Thyroid gland (tissue), 4 donors: ENCODE measurements around the gene TMSB10. TPM values are rescaled to one million over a fixed set of nuclear protein-coding genes. Genes with fewer than 3 reads are reported as not detected.
"Not testable (repeated sequence)": the region's sequence is repeated elsewhere in the genome, so short reads cannot be mapped to it uniquely, and the experiment has no call there.

Source experiments
- DNase-seq, 2 donors: peaks; one replicate each; pipeline ENCODE4 v3.0.0-alpha.2; 2019
- H3K27ac ChIP-seq, 3 donors: fragments of 200-600 bp; sonication (generic); 1 replicate in 2 of 3; 2 replicates in 1 of 3; pipeline ENCODE4 v1.5.1; 2016 to 2019; ENCODE audit warnings: mild to moderate bottlenecking in 1 of 3, moderate library complexity in 1 of 3
- H3K27me3 ChIP-seq: fragments of 200-600 bp; sonication (generic); one replicate; pipeline ENCODE4 v1.5.1; 2019
- H3K36me3 ChIP-seq, 2 donors: fragments of 200-600 bp; sonication (generic); one replicate each; pipeline ENCODE4 v1.5.1; 2016 to 2019
- H3K4me1 ChIP-seq, 2 donors: fragments of 200-600 bp; sonication (generic); one replicate each; pipeline ENCODE4 v1.5.1; 2017 to 2019
- H3K4me3 ChIP-seq, 3 donors: fragments of 200-600 bp; sonication (generic); replicated peaks in 1 of 3; 1 replicate in 2 of 3; 2 replicates in 1 of 3; pipeline ENCODE4 v1.5.1; 2016; ENCODE audit warnings: mild to moderate bottlenecking in 1 of 3
- H3K9me3 ChIP-seq: fragments of 200-600 bp; sonication (generic); one replicate; pipeline ENCODE4 v1.5.1; 2017
- CTCF ChIP-seq, 6 experiments: fragments of 200-600 bp in 3 of 6; fragments of 450-650 bp in 3 of 6; sonication (generic) in 3 of 6; IDR thresholded peaks; one replicate each; pipeline ENCODE4 v1.5.1; 2016 to 2019; ENCODE audit warnings: antibody characterized with exemption in 6 of 6, mild to moderate bottlenecking in 2 of 6, inconsistent platforms in 1 of 6, moderate library complexity in 1 of 6
- POLR2A ChIP-seq, 2 donors: fragments of 450-650 bp; IDR thresholded peaks; one replicate each; pipeline ENCODE4 v1.6.1; 2017; ENCODE audit warnings: antibody characterized with exemption in 2 of 2, mild to moderate bottlenecking in 2 of 2, moderate library complexity in 1 of 2
- WGBS, 2 donors: methylation state at CpG; one replicate each; pipeline ENCODE4 v1.1.5; 2017; 5-methylcytosine and 5-hydroxymethylcytosine counted together
- intact Hi-C: fragments of 100-400 bp; cut with DNase I; formaldehyde crosslinking; loops from one replicate; pipeline ENCODE4 v1.15.1; 2023
- total RNA-seq, 4 donors: library from RNA; depleted of rRNA; stranded (reverse); fragments of >200 nt; gene quantifications; one replicate each; pipeline ENCODE4 v1.2.3, GENCODE V29; 2016

The TMSB10 gene
- total RNA-seq, 4 donors from 2014 or later: 958 to 1,745 (median 1,373) TPM

- no peak overlapping the region for H3K4me3 ChIP-seq
- no peaks in the 10 kb centered on the region for H3K36me3 ChIP-seq
- intact Hi-C loops: no loop called here
- 83 to 92% methylated on average over 3 to 11 of the region's 11 CpGs for WGBS, 2 donors
- H3K4me1 ChIP-seq: no peaks in the 10 kb centered on the region
- no peaks in the 10 kb centered on the region for H3K9me3 ChIP-seq
- no peak overlapping the region for H3K27ac ChIP-seq
- no peaks in the 10 kb centered on the region for H3K27me3 ChIP-seq
- DNase-seq: no peak
- TF ChIP-seq CTCF (IDR thresholded peaks at IDR 0.05) (no peak), POLR2A (IDR thresholded peaks at IDR 0.05) (no peak)
Observed at GRCh38 chr2:84870306-84870705, 35.1 kb upstream of the TMSB10 start.

GRCh38 chr2:84872691-84873090 is 32.8 kb upstream of the TMSB10 start:
- H3K36me3 ChIP-seq, H3K27ac ChIP-seq, H3K9me3 ChIP-seq, DNase-seq, H3K27me3 ChIP-seq, H3K4me1 ChIP-seq, intact Hi-C loops, H3K4me3 ChIP-seq: not testable (repeated sequence)
- 93 to 95% methylated on average over 9 of the region's 9 CpGs for WGBS, 2 donors

GRCh38 chr2:84873350-84873749 is 32.1 kb upstream of the TMSB10 start:
- H3K4me3 ChIP-seq: no peak overlapping the region
- intact Hi-C loops: no loop called here

GRCh38 chr2:84874381-84875212 is 30.9 kb upstream of the TMSB10 start:
- DNase-seq: no peak
- intact Hi-C loops: no loop called here

More at GRCh38 chr2:84873350-84873749, 32.1 kb upstream of the TMSB10 start:
- no peaks in the 10 kb centered on the region for H3K36me3 ChIP-seq
- 92 to 95% methylated on average over 5 of the region's 5 CpGs for WGBS, 2 donors
- no peak for DNase-seq
- no peaks in the 10 kb centered on the region for H3K9me3 ChIP-seq
- no peak overlapping the region for H3K27ac ChIP-seq
- TF ChIP-seq POLR2A (IDR thresholded peaks at IDR 0.05): no peak
- TF ChIP-seq CTCF (IDR thresholded peaks at IDR 0.05): no peak
- H3K27me3 ChIP-seq: no peaks in the 10 kb centered on the region
- H3K4me1 ChIP-seq: no peaks in the 10 kb centered on the region

GRCh38 chr2:84875213-84875560 is 30.3 kb upstream of the TMSB10 start:
- Histone ChIP-seq H3K27me3 (no peaks in the 10 kb centered on the region), H3K27ac (no peak overlapping the region), H3K4me3 (no peak overlapping the region), H3K9me3 (no peaks in the 10 kb centered on the region), H3K4me1 (peaks cover 3 to 8% of the 10 kb centered on the region in 2 donors), H3K36me3 (no peaks in the 10 kb centered on the region)
- no peak for TF ChIP-seq POLR2A (IDR thresholded peaks at IDR 0.05)
- TF ChIP-seq CTCF (IDR thresholded peaks at IDR 0.05): no peak
- intact Hi-C loops: no loop called here
- no peak for DNase-seq
- 80 to 90% methylated on average over 4 of the region's 4 CpGs for WGBS, 2 donors

More at GRCh38 chr2:84874381-84875212, 30.9 kb upstream of the TMSB10 start:
- H3K27me3 ChIP-seq: no peaks in the 10 kb centered on the region
- no peaks in the 10 kb centered on the region for H3K9me3 ChIP-seq
- H3K27ac ChIP-seq: no peak overlapping the region
- TF ChIP-seq POLR2A (IDR thresholded peaks at IDR 0.05) (no peak), CTCF (IDR thresholded peaks at IDR 0.05) (no peak)
- WGBS, 2 donors: 89 to 91% methylated on average over 7 of the region's 7 CpGs
- peaks cover 0 to 2% of the 10 kb centered on the region in 2 donors for H3K4me1 ChIP-seq
- no peak overlapping the region for H3K4me3 ChIP-seq
- H3K36me3 ChIP-seq: no peaks in the 10 kb centered on the region

GRCh38 chr2:84875619-84876018 is 29.8 kb upstream of the TMSB10 start:
- H3K9me3 ChIP-seq: not testable (repeated sequence)

More at GRCh38 chr2:84875619-84876018, 29.8 kb upstream of the TMSB10 start:
- WGBS, 2 donors: 96 to 100% methylated on average over 1 of the region's 1 CpG
- H3K36me3 ChIP-seq, intact Hi-C loops, H3K27me3 ChIP-seq, H3K4me3 ChIP-seq, H3K27ac ChIP-seq, DNase-seq: not testable (repeated sequence)
- peaks cover 6 to 12% of the 10 kb centered on the region in 2 donors for H3K4me1 ChIP-seq
